Esophagus squamous epithelium (tissue), 5 donors: ENCODE results near the gene IFNA8. TPM values are rescaled to one million over a fixed set of nuclear protein-coding genes. Genes with fewer than 3 reads are reported as not detected.
"Not testable (repeated sequence)": the region's sequence is repeated elsewhere in the genome, so short reads cannot be mapped to it uniquely, and the experiment has no call there.

Experiments
- DNase-seq: peaks from one replicate; lab custom pipeline; 2025; lab: John Stamatoyannopoulos, UW
- H3K27ac ChIP-seq, 4 donors: fragments of 200-600 bp; sonication (generic); one replicate each; pipeline ENCODE4 v1.5.1; 2016 to 2019; ENCODE audit warnings: mild to moderate bottlenecking in 1 of 4
- H3K27me3 ChIP-seq, 4 donors: fragments of 200-600 bp; sonication (generic); 1 replicate in 3 of 4; 2 replicates in 1 of 4; pipeline versions ENCODE4 v1.5.1 to v1.6.0; 2017 to 2021; ENCODE audit warnings: antibody characterized with exemption in 1 of 4
- H3K36me3 ChIP-seq, 3 donors: fragments of 200-600 bp; sonication (generic); one replicate each; pipeline ENCODE4 v1.5.1; 2016 to 2019
- H3K4me1 ChIP-seq, 3 donors: fragments of 200-600 bp; sonication (generic); one replicate each; pipeline ENCODE4 v1.5.1; 2017 to 2019
- H3K4me3 ChIP-seq, 4 donors: fragments of 200-600 bp; sonication (generic); 1 replicate in 3 of 4; 2 replicates in 1 of 4; pipeline ENCODE4 v1.5.1; 2016 to 2019; ENCODE audit warnings: mild to moderate bottlenecking in 2 of 4, moderate library complexity in 1 of 4
- H3K9me3 ChIP-seq, 3 donors: fragments of 200-600 bp; sonication (generic); one replicate each; pipeline ENCODE4 v1.5.1; 2016 to 2019
- POLR2A ChIP-seq, 4 donors: fragments of 450-650 bp; IDR thresholded peaks; one replicate each; pipeline ENCODE4 v1.6.1; 2017; ENCODE audit warnings: antibody characterized with exemption in 4 of 4, mild to moderate bottlenecking in 4 of 4, moderate library complexity in 3 of 4
- WGBS, 2 donors: methylation state at CpG; one replicate each; pipeline ENCODE4 v1.1.5; 2018; 5-methylcytosine and 5-hydroxymethylcytosine counted together
- intact Hi-C: fragments of 100-400 bp; cut with DNase I; formaldehyde crosslinking; loops from one replicate; pipeline ENCODE4 v1.15.0; 2022
- total RNA-seq, 4 donors: library from RNA; depleted of rRNA; stranded (reverse); fragments of >200 nt; gene quantifications; one replicate each; pipeline ENCODE4 v1.1.0, GENCODE V29; 2016
- TF ChIP-seq, protein P1 (sequence below), 6 experiments: fragments of 450-650 bp in 4 of 6; fragments of 200-600 bp in 2 of 6; sonication (generic) in 2 of 6; IDR thresholded peaks; one replicate each; pipeline ENCODE4 v1.5.1; 2016 to 2019; ENCODE audit warnings: antibody characterized with exemption in 6 of 6, mild to moderate bottlenecking in 4 of 6, moderate library complexity in 4 of 6
- donor health status: DM: yes; HTN: yes; CAD: no.

IFNA8 gene
- total RNA-seq, 4 donors from 2014 or later, result not detected

DNA sequence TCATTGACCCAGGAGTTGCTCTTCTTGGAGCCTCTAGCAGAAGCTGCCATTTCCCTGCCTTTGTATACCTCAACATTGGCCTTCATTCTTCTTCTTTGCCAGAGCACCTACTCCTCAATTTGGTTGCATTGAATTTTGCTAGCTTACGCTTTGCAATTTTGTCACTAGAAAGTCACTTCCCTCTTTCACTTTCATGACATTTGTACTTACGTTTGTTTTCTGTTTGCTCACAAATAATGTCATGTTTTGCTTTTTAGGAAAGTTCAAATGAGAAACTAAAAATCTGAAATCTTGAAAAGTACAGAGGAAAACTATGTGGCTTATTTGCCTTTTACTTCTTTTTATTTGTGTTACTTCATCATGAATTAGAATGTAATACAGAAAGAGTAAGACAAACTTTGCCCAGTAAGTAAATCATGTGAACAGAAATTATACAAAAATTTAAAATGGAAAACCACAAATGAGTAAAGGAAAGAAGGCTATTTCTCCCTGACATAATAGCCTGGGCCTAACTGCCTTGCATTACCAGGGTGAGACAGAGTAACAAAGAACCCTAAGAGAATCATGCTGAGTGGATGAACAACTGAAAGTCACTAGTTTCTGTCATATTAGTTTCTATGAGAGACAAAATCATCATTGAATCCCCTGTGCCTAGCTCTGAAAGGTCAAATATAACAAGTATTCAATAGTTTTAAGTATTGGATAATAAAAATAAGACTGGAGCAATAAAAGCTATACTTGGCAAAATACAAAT lies 23.9 kb downstream of the IFNA8 start:
- H3K4me3 ChIP-seq, result no peak overlapping the region
- intact Hi-C loops, result no loop called here
- no peak for TF ChIP-seq POLR2A (IDR thresholded peaks at IDR 0.05)
- TF ChIP-seq, protein P1, sequence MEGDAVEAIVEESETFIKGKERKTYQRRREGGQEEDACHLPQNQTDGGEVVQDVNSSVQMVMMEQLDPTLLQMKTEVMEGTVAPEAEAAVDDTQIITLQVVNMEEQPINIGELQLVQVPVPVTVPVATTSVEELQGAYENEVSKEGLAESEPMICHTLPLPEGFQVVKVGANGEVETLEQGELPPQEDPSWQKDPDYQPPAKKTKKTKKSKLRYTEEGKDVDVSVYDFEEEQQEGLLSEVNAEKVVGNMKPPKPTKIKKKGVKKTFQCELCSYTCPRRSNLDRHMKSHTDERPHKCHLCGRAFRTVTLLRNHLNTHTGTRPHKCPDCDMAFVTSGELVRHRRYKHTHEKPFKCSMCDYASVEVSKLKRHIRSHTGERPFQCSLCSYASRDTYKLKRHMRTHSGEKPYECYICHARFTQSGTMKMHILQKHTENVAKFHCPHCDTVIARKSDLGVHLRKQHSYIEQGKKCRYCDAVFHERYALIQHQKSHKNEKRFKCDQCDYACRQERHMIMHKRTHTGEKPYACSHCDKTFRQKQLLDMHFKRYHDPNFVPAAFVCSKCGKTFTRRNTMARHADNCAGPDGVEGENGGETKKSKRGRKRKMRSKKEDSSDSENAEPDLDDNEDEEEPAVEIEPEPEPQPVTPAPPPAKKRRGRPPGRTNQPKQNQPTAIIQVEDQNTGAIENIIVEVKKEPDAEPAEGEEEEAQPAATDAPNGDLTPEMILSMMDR (IDR thresholded peaks at IDR 0.05), result no peak
- H3K27ac ChIP-seq, result no peak overlapping the region
- H3K4me1 ChIP-seq, result no peaks in the 10 kb centered on the region
- DNase-seq, result no peak
- no peaks in the 10 kb centered on the region for H3K36me3 ChIP-seq
- no peaks in the 10 kb centered on the region for H3K27me3 ChIP-seq
- no peaks in the 10 kb centered on the region for H3K9me3 ChIP-seq
- WGBS, 2 donors, result 63 to 78% methylated on average over 2 of the region's 2 CpGs

DNA sequence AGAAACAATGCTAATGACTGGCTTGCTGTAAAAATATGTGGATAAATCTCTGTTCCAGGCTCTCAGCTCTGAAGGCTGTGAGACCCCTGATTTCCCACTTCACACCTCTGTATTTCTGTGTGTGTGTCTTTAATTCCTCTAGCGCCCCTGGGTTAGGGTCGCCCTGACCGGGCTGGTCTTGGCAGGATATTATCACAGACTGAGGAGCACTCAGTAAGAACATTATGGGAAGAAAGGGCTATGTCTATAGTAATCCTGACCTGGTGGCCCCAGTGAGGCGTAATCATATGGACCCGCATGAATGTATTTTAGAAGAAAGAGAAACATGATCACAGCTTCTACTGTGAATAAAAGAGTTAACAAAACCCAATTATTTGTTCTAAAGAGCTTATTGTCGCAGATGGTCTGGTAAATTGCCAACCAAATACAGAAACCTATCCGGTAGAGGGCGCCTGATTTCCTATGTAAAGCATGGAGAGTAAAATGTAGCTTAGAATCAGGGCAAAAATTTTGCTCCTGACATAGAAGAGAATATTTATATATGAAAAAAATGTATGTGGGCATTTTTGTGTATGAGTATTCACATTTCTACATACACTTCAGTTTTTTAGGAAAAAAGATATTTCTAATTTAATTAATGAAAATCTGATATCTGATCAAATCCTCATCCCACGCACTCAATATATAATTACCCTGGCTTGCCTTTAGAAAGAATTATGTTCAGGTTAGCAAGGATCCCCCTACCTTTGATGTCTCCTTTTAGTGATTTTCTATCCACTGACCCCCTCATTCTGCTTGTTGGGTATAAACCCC lies 25.5 kb downstream of the IFNA8 start:
- intact Hi-C loops, result no loop called here
- Histone ChIP-seq H3K4me1 (no peaks in the 10 kb centered on the region), H3K27ac (no peak overlapping the region), H3K4me3 (no peak overlapping the region), H3K27me3 (no peaks in the 10 kb centered on the region), H3K9me3 (no peaks in the 10 kb centered on the region), H3K36me3 (no peaks in the 10 kb centered on the region)
- no peak for DNase-seq
- WGBS, 2 donors, result 28 to 29% methylated on average over 7 to 9 of the region's 9 CpGs
- TF ChIP-seq, protein P1 (IDR thresholded peaks at IDR 0.05), result peak in 5 of 6 experiments; percentile 32 to 63 (median 35)
- TF ChIP-seq POLR2A (IDR thresholded peaks at IDR 0.05), result no peak

DNA sequence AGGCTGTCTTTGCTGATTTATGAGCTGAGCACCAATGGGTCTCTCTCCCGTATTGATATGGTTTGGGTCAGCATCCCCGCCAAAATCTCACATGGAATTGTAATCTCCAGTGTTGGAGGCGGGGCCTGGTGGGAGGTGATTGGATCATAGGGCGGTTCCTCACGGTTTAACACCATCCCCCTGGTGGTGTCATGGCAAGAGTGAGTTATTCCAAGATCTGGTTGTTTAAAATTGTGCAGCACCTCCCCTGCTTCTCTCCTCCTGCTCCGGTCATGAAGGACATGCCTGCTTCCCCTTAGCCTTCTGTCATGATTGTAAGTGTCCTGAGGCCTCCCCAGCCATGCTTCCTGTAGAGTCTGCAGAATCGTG lies 26.1 kb downstream of the IFNA8 start:
- H3K9me3 ChIP-seq, H3K4me3 ChIP-seq, H3K36me3 ChIP-seq, H3K4me1 ChIP-seq, H3K27me3 ChIP-seq, DNase-seq, intact Hi-C loops, H3K27ac ChIP-seq: not testable (repeated sequence)
- 61 to 74% methylated on average over 7 of the region's 7 CpGs for WGBS, 2 donors

DNA sequence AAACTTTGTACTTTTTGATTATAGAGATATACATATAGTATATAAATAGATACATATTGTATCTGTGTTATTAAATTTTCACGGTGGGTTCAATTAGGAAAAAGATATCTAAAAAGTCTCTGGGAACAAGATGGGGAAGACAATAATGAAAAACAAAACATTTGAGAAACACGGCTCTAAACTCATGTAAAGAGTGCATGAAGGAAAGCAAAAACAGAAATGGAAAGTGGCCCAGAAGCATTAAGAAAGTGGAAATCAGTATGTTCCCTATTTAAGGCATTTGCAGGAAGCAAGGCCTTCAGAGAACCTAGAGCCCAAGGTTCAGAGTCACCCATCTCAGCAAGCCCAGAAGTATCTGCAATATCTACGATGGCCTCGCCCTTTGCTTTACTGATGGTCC lies 31.2 kb downstream of the IFNA8 start, which contains the start of gene IFNA1:
IFNA1 (plus strand) TSS at position 301 of the 400 bp plus-strand sequence; CDS start at position 370, 69 bp downstream.
- H3K36me3 ChIP-seq, result no peaks in the 10 kb centered on the region
- no peak for TF ChIP-seq POLR2A (IDR thresholded peaks at IDR 0.05)
- TF ChIP-seq, protein P1 (IDR thresholded peaks at IDR 0.05), result no peak
- no peaks in the 10 kb centered on the region for H3K9me3 ChIP-seq
- H3K4me3 ChIP-seq, result no peak within 1 kb of the TSS
- 88 to 96% methylated on average over 4 of the region's 4 CpGs for WGBS, 2 donors
- no peaks in the 10 kb centered on the region for H3K4me1 ChIP-seq
- H3K27me3 ChIP-seq, result no peaks in the 10 kb centered on the region
- intact Hi-C loops, result no loop called here
- no peak for DNase-seq
- H3K27ac ChIP-seq, result no peak within 1 kb of the TSS

DNA sequence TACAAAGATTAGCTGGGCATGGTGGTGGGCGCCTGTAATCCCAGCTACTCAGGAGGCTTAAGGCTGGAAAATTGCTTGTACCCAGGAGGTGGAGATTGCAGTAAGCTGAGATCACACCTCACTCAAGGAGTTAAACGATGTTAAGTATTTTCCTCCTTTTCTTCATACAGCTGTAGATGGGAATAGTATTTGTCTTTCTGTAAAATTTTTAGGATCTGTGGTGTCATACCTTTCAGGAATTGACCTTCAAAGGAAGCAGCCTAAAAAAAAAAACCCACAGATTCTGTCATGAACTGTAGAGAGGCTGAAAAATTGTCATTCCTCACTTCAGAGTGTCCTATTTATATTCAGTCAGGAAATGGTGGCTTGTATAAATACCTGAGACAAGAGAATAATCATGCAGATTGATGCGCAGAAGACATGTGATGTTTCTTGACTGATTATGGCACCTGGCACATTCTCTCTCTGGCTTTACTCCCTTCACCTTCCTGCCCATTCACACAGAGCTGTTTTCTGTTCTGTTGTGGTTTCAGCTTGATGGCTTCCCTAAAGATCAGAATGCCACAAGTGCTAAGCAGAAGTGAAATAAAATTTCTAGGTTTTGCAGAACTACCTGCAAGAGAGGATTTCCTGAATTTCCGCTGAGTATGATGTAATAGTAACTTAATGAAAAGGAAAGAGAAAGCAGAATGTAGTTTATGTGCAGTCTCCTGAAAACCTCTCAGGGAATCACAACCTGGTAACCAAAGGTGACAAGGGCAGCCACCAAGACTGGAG lies 35.1 kb downstream of the IFNA8 start:
- no peak overlapping the region for H3K27ac ChIP-seq
- DNase-seq, result no peak
- peaks cover 0 to 3% (median 0%) of the 10 kb centered on the region in 4 donors for H3K27me3 ChIP-seq
- intact Hi-C loops, result no loop called here
- WGBS, 2 donors, result 72 to 83% methylated on average over 4 of the region's 4 CpGs
- H3K36me3 ChIP-seq, result no peaks in the 10 kb centered on the region
- TF ChIP-seq POLR2A (IDR thresholded peaks at IDR 0.05), result no peak
- TF ChIP-seq, protein P1 (IDR thresholded peaks at IDR 0.05), result no peak
- H3K4me1 ChIP-seq, result no peaks in the 10 kb centered on the region
- no peaks in the 10 kb centered on the region for H3K9me3 ChIP-seq
- no peak overlapping the region for H3K4me3 ChIP-seq

DNA sequence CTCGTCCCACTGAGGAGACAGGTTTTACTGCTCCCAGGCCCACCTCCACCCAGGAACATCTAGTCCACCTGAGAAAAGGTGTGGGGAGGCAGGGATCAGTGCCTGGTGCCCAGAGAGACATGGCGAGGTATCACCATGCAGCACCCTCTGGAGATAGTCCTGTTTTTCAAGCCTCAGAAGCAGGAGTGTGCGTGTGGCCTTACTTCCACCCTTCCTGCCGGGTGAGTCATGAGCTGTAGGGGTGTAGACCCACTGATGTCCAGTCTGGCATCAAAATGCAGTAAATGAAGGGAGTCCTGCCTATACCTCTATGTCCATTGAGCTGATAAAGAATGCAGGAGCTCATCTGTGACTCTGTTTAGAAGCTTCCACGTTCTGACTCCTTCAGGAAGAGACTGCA lies 40.4 kb downstream of the IFNA8 start:
- H3K4me3 ChIP-seq, H3K9me3 ChIP-seq, H3K36me3 ChIP-seq, H3K4me1 ChIP-seq, H3K27ac ChIP-seq, intact Hi-C loops, H3K27me3 ChIP-seq, DNase-seq: not testable (repeated sequence)
- 66 to 70% methylated on average over 2 to 4 of the region's 5 CpGs for WGBS, 2 donors
